ENCODE data around the gene INTS11.

INTS11 gene

GRCh38 chr1:1361233-1361981 is 36.9 kb upstream of the INTS11 start:
- H3K4me3 ChIP-seq (ENCODE audit: control insufficient read depth, low read depth, low read length): no peak overlapping the region

GRCh38 chr1:1360506-1361169 is 36.2 kb upstream of the INTS11 start:
- TF ChIP-seq CTCF (conservative IDR thresholded peaks at IDR 0.05; ENCODE audit: control insufficient read depth, insufficient read depth, low read depth, low read length): no peak
- DNase-seq (ENCODE audit: low read depth): peak; percentile 97
- no peak overlapping the region for H3K4me3 ChIP-seq (ENCODE audit: control insufficient read depth, low read depth, low read length)

More at GRCh38 chr1:1361233-1361981, 36.9 kb upstream of the INTS11 start:
- no peak for TF ChIP-seq CTCF (conservative IDR thresholded peaks at IDR 0.05; ENCODE audit: control insufficient read depth, insufficient read depth, low read depth, low read length)
- no peak for DNase-seq (ENCODE audit: low read depth)

DNA sequence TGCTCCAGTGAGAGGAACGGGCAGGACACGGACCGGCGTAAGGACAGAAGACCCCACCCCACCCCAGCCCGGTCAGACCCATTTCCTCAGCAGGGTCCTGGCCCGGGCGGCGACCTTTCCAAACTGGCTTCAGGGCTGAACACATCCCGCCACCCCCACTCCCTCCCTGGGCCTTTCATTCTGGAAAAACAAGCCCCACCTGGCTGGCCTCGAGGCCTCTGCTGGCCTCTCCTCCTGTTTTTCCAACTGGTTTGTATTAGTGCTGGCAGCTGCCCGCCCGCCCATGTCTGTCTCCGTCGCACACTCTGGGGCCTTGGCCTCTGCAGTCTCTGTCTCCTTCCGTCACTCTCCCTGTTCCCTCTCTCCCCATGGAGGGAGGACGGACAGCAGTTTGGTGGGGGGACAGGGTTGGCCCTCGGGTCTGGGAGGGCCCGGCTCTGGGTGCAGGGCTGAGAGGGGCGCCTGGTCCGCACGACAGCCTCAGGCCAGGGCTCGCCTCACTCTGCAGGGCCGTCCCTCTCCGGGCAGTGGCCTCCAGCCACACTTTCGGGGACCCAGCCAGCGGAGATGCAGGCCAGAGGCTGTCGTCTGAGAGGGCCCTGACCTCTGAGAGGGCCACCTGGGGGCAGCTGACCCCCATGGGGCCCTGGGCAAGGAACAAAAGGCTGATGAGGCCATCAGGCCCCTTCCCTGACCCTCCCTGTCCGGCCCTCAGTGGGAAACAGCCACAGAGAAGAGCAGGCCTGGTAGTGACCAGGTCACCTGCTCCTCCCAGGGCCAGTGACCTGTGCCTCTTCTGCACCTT is 35.4 kb upstream of the INTS11 start:
- H3K4me3 ChIP-seq (ENCODE audit: control insufficient read depth, low read depth, low read length): peak overlapping the region; percentile 86
- no peak for TF ChIP-seq CTCF (conservative IDR thresholded peaks at IDR 0.05; ENCODE audit: control insufficient read depth, insufficient read depth, low read depth, low read length)
- DNase-seq (ENCODE audit: low read depth): peak; percentile 91

GRCh38 chr1:1359308-1359663 is 34.8 kb upstream of the INTS11 start:
- DNase-seq (ENCODE audit: low read depth): peak; percentile 87
- peak overlapping the region; percentile 86 for H3K4me3 ChIP-seq (ENCODE audit: control insufficient read depth, low read depth, low read length)
- TF ChIP-seq CTCF (conservative IDR thresholded peaks at IDR 0.05; ENCODE audit: control insufficient read depth, insufficient read depth, low read depth, low read length): no peak

DNA sequence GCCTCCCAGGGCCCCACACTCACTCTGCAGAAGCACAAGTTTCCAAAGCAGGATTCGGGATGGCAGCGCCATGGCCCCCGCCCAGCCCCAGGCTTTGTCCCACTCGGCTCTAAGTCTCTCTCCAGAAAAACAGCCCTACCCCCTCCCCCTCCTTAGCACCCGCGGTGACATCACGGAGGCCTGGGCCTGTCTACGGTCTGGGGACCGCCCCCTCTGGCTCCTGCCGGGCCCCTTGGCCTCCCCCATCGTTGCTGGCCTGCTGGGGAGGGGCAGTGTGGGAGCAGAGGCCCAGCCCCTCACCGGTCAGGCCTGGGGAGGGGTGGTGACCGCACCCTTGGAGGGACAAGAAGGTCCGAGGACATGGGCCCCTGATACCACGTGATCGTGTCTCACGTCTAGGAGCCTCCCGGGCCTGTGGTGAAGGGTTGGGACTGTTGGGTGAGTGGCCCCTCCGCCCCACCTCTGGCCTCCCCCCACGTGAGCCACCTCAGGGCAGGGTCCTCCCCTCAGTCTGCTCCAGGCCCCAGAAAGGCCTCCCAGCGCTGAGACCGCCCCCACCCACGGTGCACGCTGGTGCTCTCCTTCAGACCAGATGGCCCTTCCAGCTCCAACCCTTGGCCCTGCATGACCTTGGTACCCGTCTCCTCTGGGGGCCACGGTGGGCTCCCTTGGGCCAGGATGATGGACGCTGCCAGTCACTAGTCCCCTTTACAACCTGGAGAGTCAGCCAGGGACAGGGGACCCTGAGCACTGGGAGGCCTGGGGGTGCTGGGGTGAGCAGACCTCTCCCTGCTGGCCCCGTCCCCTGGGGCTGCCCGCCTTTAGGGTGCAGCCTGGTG is 34.2 kb upstream of the INTS11 start, which contains the start of gene MXRA8:
MXRA8 (minus strand) TSS at position 123 of the 839 bp plus-strand sequence; CDS start at position 72, 51 bp downstream.
- H3K4me3 ChIP-seq (ENCODE audit: control insufficient read depth, low read depth, low read length): peak within 1 kb of the TSS; percentile 86

More for the DNA sequence above, 34.2 kb upstream of the INTS11 start, which contains the start of gene MXRA8:
- peak; percentile 93 for DNase-seq (ENCODE audit: low read depth)
- TF ChIP-seq CTCF (conservative IDR thresholded peaks at IDR 0.05; ENCODE audit: control insufficient read depth, insufficient read depth, low read depth, low read length): no peak

Measured in fibroblast of mammary gland (primary cell).